SKM-1 treated with dmso at 0.1 percent for 144 hours (cell line): ENCODE data around the gene SLC8B1.
"Not testable (repeated sequence)": the region's sequence is repeated elsewhere in the genome, so short reads cannot be mapped to it uniquely, and the experiment has no call there.

Source experiments
- DNase-seq: peaks from one replicate; lab custom pipeline; 2025; ENCODE audit not compliant: unreplicated experiment; lab: John Stamatoyannopoulos, UW

Gene SLC8B1

GRCh38 chr12:113358381-113359132, 23.6 kb upstream of the SLC8B1 start, which contains the start of gene PLBD2:
Gene PLBD2 (plus strand): TSS chr12:113358587. CDS start chr12:113358601, 14 bp downstream.
- peak; percentile 44 for DNase-seq

GRCh38 chr12:113354192-113354591, 19.3 kb upstream of the SLC8B1 start:
- not testable (repeated sequence) for DNase-seq

GRCh38 chr12:113351089-113351488, 16.2 kb upstream of the SLC8B1 start:
- no peak for DNase-seq

- no peak for DNase-seq
Observed at GRCh38 chr12:113348849-113349536, 14.1 kb upstream of the SLC8B1 start.

- DNase-seq = no peak
Observed at GRCh38 chr12:113347892-113348291, 13.0 kb upstream of the SLC8B1 start.

GRCh38 chr12:113347107-113347506, 12.2 kb upstream of the SLC8B1 start:
- DNase-seq = no peak

GRCh38 chr12:113346353-113346752, 11.4 kb upstream of the SLC8B1 start:
- DNase-seq = no peak

- DNase-seq = no peak
Observed at GRCh38 chr12:113345318-113345717, 10.4 kb upstream of the SLC8B1 start.

- no peak for DNase-seq
Observed at GRCh38 chr12:113341535-113341934, 6.6 kb upstream of the SLC8B1 start.

- no peak for DNase-seq
Observed at GRCh38 chr12:113340061-113340460, 5.2 kb upstream of the SLC8B1 start.

GRCh38 chr12:113339540-113339939, 4.6 kb upstream of the SLC8B1 start:
- DNase-seq = no peak

GRCh38 chr12:113333877-113334785, 778 bp downstream of the SLC8B1 start:
- DNase-seq = no peak

- no peak for DNase-seq
Observed at GRCh38 chr12:113333418-113333750, 1.5 kb downstream of the SLC8B1 start.

GRCh38 chr12:113332688-113333417, 2.1 kb downstream of the SLC8B1 start:
- DNase-seq = no peak

GRCh38 chr12:113330505-113330904, 4.4 kb downstream of the SLC8B1 start:
- no peak for DNase-seq

GRCh38 chr12:113329791-113330417, 5.0 kb downstream of the SLC8B1 start:
- DNase-seq = no peak

- no peak for DNase-seq
Observed at GRCh38 chr12:113329022-113329790, 5.7 kb downstream of the SLC8B1 start.

- DNase-seq = no peak
Observed at GRCh38 chr12:113328368-113328889, 6.5 kb downstream of the SLC8B1 start.

GRCh38 chr12:113326775-113327395, 8.0 kb downstream of the SLC8B1 start:
- DNase-seq = no peak
